Gastroesophageal sphincter (tissue), 3 donors: ENCODE measurements around the gene NCAPD2.

Experiments
- CTCF ChIP-seq, 4 experiments: fragments of 200-600 bp in 2 of 4; fragments of 450-650 bp in 2 of 4; sonication (generic) in 1 of 4; IDR thresholded peaks; one replicate each; pipeline ENCODE4 v1.5.1; 2017 to 2019; ENCODE audit warnings: antibody characterized with exemption in 4 of 4, mild to moderate bottlenecking in 2 of 4, moderate library complexity in 2 of 4
- POLR2A ChIP-seq, 2 donors: fragments of 450-650 bp; IDR thresholded peaks; one replicate each; pipeline ENCODE4 v1.6.1; 2017; ENCODE audit warnings: antibody characterized with exemption in 2 of 2, mild to moderate bottlenecking in 2 of 2, moderate library complexity in 1 of 2
- POLR2AphosphoS5 ChIP-seq: sonication (generic); formaldehyde crosslinking; IDR thresholded peaks from one replicate; pipeline ENCODE4 v1.6.1; 2017; ENCODE audit warnings: antibody characterized with exemption

- TF ChIP-seq CTCF (IDR thresholded peaks at IDR 0.05): no peak
- TF ChIP-seq POLR2A (IDR thresholded peaks at IDR 0.05): no peak
- no peak for TF ChIP-seq POLR2AphosphoS5
Measured at GRCh38 chr12:6450869-6451347, 43.0 kb upstream of the NCAPD2 start.
